ENCODE data around the gene ATPAF1.

GRCh38 chr1:46675549-46676314, 7.6 kb upstream of the ATPAF1 start:
- TF ChIP-seq POLR2AphosphoS5 (IDR thresholded peaks at IDR 0.05) (no peak), POLR2A (IDR thresholded peaks at IDR 0.05) (no peak)
- TF ChIP-seq, protein P1, sequence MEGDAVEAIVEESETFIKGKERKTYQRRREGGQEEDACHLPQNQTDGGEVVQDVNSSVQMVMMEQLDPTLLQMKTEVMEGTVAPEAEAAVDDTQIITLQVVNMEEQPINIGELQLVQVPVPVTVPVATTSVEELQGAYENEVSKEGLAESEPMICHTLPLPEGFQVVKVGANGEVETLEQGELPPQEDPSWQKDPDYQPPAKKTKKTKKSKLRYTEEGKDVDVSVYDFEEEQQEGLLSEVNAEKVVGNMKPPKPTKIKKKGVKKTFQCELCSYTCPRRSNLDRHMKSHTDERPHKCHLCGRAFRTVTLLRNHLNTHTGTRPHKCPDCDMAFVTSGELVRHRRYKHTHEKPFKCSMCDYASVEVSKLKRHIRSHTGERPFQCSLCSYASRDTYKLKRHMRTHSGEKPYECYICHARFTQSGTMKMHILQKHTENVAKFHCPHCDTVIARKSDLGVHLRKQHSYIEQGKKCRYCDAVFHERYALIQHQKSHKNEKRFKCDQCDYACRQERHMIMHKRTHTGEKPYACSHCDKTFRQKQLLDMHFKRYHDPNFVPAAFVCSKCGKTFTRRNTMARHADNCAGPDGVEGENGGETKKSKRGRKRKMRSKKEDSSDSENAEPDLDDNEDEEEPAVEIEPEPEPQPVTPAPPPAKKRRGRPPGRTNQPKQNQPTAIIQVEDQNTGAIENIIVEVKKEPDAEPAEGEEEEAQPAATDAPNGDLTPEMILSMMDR (IDR thresholded peaks at IDR 0.05), result no peak

Measured in prostate gland (tissue), 2 donors.